ENCODE measurements around the gene CDH23. TPM values are rescaled to one million over a fixed set of nuclear protein-coding genes. Genes with fewer than 3 reads are reported as not detected.

Gene CDH23
- total and polyA plus RNA-seq, 2 donors (not counting 1 experiment from before 2014, with no cell fraction given): 0.37 to 0.89 TPM

- no peak overlapping the region for H3K4me2 ChIP-seq (replicated peaks; ENCODE audit: low read depth, low read length, poor library complexity, severe bottlenecking)
- no peaks in the 10 kb centered on the region for H3K27me3 ChIP-seq (replicated peaks in 1 of 4; ENCODE audit: control extremely low read depth in 1 of 4, control insufficient read depth in 3 of 4, insufficient read depth in 4 of 4, low read length in 3 of 4)
- H3K27ac ChIP-seq (ENCODE audit: low read length in 2 of 2): no peak overlapping the region
- no peak overlapping the region for H3K4me3 ChIP-seq (ENCODE audit: control extremely low read depth in 1 of 5, extremely low read depth in 1 of 5, insufficient read depth in 1 of 5, low read depth in 2 of 5, low read length in 4 of 5)
- Mint-ChIP-seq H3K4me1 (peaks cover 7% of the 10 kb centered on the region), H3K4me3 (no peak overlapping the region), H3K27me3 (peaks cover 22% of the 10 kb centered on the region), H3K27ac (no peak overlapping the region), H3K9me3 (ENCODE audit: insufficient read depth) (no peaks in the 10 kb centered on the region)
- no peaks in the 10 kb centered on the region for H3K9me3 ChIP-seq (ENCODE audit: control extremely low read depth in 1 of 3, control insufficient read depth in 2 of 3, insufficient read depth in 1 of 3, low read length in 2 of 3)
- ATAC-seq (ENCODE audit: low read depth) (no peak), DNase-seq (no peak)
- no peaks in the 10 kb centered on the region for H3K36me3 ChIP-seq (replicated peaks in 1 of 2; ENCODE audit: control extremely low read depth in 1 of 2, control insufficient read depth in 1 of 2, extremely low read depth in 1 of 2, insufficient read depth in 2 of 2, low read length in 1 of 2)
- intact Hi-C loops (cut with micrococcal nuclease): no loop called here
- H3K4me1 ChIP-seq (ENCODE audit: control insufficient read depth in 2 of 2, insufficient read depth in 2 of 2, low read length in 2 of 2): peaks cover 7 to 11% of the 10 kb centered on the region in 2 donors
- ChIA-PET POLR2A (no interaction called here), CTCF (no interaction called here)
- 78% methylated on average over 5 of the region's 5 CpGs for WGBS (ENCODE audit: insufficient coverage)
- no peaks in the 10 kb centered on the region for H3K79me2 ChIP-seq (ENCODE audit: control insufficient read depth, insufficient read depth, low read length)
- TF ChIP-seq EZH2 (IDR thresholded peaks at IDR 0.05; ENCODE audit: borderline replicate concordance, insufficient read depth, low read depth, low read length, poor library complexity, severe bottlenecking) (no peak), CTCF (IDR thresholded peaks at IDR 0.05) (no peak)
- no peak overlapping the region for H2AFZ ChIP-seq (ENCODE audit: insufficient read depth, low read depth, low read length, poor library complexity, severe bottlenecking)
- no peaks in the 10 kb centered on the region for H4K20me1 ChIP-seq (ENCODE audit: control insufficient read depth, insufficient read depth, low read length, poor library complexity, severe bottlenecking)
- no peak overlapping the region for H3K9ac ChIP-seq (ENCODE audit: low read length)
Measured at GRCh38 chr10:71634531-71635164, 237.9 kb downstream of the CDH23 start.

- H3K4me1 ChIP-seq (ENCODE audit: control insufficient read depth in 2 of 2, insufficient read depth in 2 of 2, low read length in 2 of 2): peaks cover 7 to 11% of the 10 kb centered on the region in 2 donors
- no peaks in the 10 kb centered on the region for H3K9me3 ChIP-seq (ENCODE audit: control extremely low read depth in 1 of 3, control insufficient read depth in 2 of 3, insufficient read depth in 1 of 3, low read length in 2 of 3)
- no peaks in the 10 kb centered on the region for H3K79me2 ChIP-seq (ENCODE audit: control insufficient read depth, insufficient read depth, low read length)
- Mint-ChIP-seq H3K27ac (no peak overlapping the region), H3K4me3 (no peak overlapping the region), H3K27me3 (peaks cover 21% of the 10 kb centered on the region), H3K9me3 (ENCODE audit: insufficient read depth) (no peaks in the 10 kb centered on the region), H3K4me1 (peaks cover 9% of the 10 kb centered on the region)
- intact Hi-C loops (cut with micrococcal nuclease): no loop called here
- no peaks in the 10 kb centered on the region for H3K27me3 ChIP-seq (replicated peaks in 1 of 4; ENCODE audit: control extremely low read depth in 1 of 4, control insufficient read depth in 3 of 4, insufficient read depth in 4 of 4, low read length in 3 of 4)
- TF ChIP-seq EZH2 (IDR thresholded peaks at IDR 0.05; ENCODE audit: borderline replicate concordance, insufficient read depth, low read depth, low read length, poor library complexity, severe bottlenecking): no peak
- TF ChIP-seq CTCF (IDR thresholded peaks at IDR 0.05): no peak
- DNase-seq (no peak), ATAC-seq (ENCODE audit: low read depth) (no peak)
- no peak overlapping the region for H2AFZ ChIP-seq (ENCODE audit: insufficient read depth, low read depth, low read length, poor library complexity, severe bottlenecking)
- CTCF ChIA-PET: no interaction called here
- H4K20me1 ChIP-seq (ENCODE audit: control insufficient read depth, insufficient read depth, low read length, poor library complexity, severe bottlenecking): no peaks in the 10 kb centered on the region
- 76% methylated on average over 10 of the region's 13 CpGs for WGBS (ENCODE audit: insufficient coverage)
- H3K36me3 ChIP-seq (replicated peaks in 1 of 2; ENCODE audit: control extremely low read depth in 1 of 2, control insufficient read depth in 1 of 2, extremely low read depth in 1 of 2, insufficient read depth in 2 of 2, low read length in 1 of 2): no peaks in the 10 kb centered on the region
- H3K9ac ChIP-seq (ENCODE audit: low read length): no peak overlapping the region
- POLR2A ChIA-PET: no interaction called here
- H3K4me2 ChIP-seq (replicated peaks; ENCODE audit: low read depth, low read length, poor library complexity, severe bottlenecking): no peak overlapping the region
- H3K27ac ChIP-seq (ENCODE audit: low read length in 2 of 2): no peak overlapping the region
- H3K4me3 ChIP-seq (ENCODE audit: control extremely low read depth in 1 of 5, extremely low read depth in 1 of 5, insufficient read depth in 1 of 5, low read depth in 2 of 5, low read length in 4 of 5): no peak overlapping the region
Measured at GRCh38 chr10:71635251-71635866, 238.6 kb downstream of the CDH23 start.
